SK-N-SH (cell line): ENCODE results near the gene BICD2. TPM values are rescaled to one million over a fixed set of nuclear protein-coding genes. Genes with fewer than 3 reads are reported as not detected.

Source experiments
- CTCF ChIA-PET: fragments of 300-600, 350-600 bp; formaldehyde crosslinking; extraction: SDS; loops from one replicate; lab custom pipeline; 2021; lab: Yijun Ruan, JAX
- POLR2A ChIA-PET: fragments of 350-600 bp; sonication (Branson Sonifier 250); formaldehyde crosslinking; extraction: SDS; loops from one replicate; lab custom pipeline; 2020; ENCODE audit warnings: antibody characterized with exemption, inconsistent platforms; lab: Yijun Ruan, JAX
- DNase-seq: peaks from one replicate; pipeline ENCODE4 v3.0.0; 2012
- H2AFZ ChIP-seq: fragments of 200-600 bp; sonication (generic); 2 replicates; pipeline ENCODE4 v1.8.1; 2016; ENCODE audit warnings: antibody characterized with exemption, mild to moderate bottlenecking, low read depth
- H3F3A ChIP-seq: fragments of 200-600 bp; sonication (generic); replicated peaks from 2 replicates; pipeline ENCODE3; 2016; ENCODE audit warnings: antibody characterized with exemption, mild to moderate bottlenecking; ENCODE audit not compliant: insufficient read depth
- H3K27ac ChIP-seq, 2 experiments: fragments of 200-500 bp in 1 of 2; fragments of 200-600 bp in 1 of 2; sonication (Bioruptor generic) in 1 of 2; sonication (generic), shearing (Covaris generic) in 1 of 2; 2 replicates each; pipeline versions ENCODE4 v1.5.1 to v1.6.1; 2014 to 2016; ENCODE audit warnings: low read depth in 2 of 2, inconsistent platforms in 1 of 2, low read length in 1 of 2, mild to moderate bottlenecking in 1 of 2, mixed read lengths in 1 of 2
- H3K27me3 ChIP-seq: fragments of 200-600 bp; sonication (generic), shearing (Covaris generic); 2 replicates; pipeline ENCODE4 v1.6.1; 2016; ENCODE audit warnings: mixed run types; ENCODE audit not compliant: insufficient read depth
- H3K36me3 ChIP-seq, 2 experiments: fragments of 200-500 bp in 1 of 2; fragments of 200-600 bp in 1 of 2; sonication (Bioruptor generic) in 1 of 2; sonication (generic) in 1 of 2; replicated peaks in 1 of 2; 2 replicates each; pipeline versions ENCODE3 to v1.5.1; 2014 to 2016; ENCODE audit warnings: low read length in 1 of 2, mild to moderate bottlenecking in 1 of 2; ENCODE audit not compliant: insufficient read depth in 2 of 2, control insufficient read depth in 1 of 2
- H3K4me1 ChIP-seq, 2 experiments: fragments of 200-500 bp in 1 of 2; fragments of 200-600 bp in 1 of 2; sonication (Bioruptor generic) in 1 of 2; sonication (generic), shearing (Covaris generic) in 1 of 2; 2 replicates each; pipeline versions ENCODE4 v1.5.1 to v1.6.1; 2014 to 2016; ENCODE audit warnings: low read depth in 1 of 2, low read length in 1 of 2, mixed run types in 1 of 2; ENCODE audit not compliant: insufficient read depth in 2 of 2, control insufficient read depth in 1 of 2
- H3K4me2 ChIP-seq: fragments of 200-600 bp; sonication (generic), shearing (Covaris generic); 2 replicates; pipeline ENCODE4 v1.6.1; 2017; ENCODE audit warnings: mixed run types
- H3K4me3 ChIP-seq, 2 experiments: fragments of 200-500 bp in 1 of 2; fragments of 200-600 bp in 1 of 2; sonication (Bioruptor generic) in 1 of 2; sonication (generic), shearing (Covaris generic) in 1 of 2; 2 replicates each; pipeline versions ENCODE4 v1.5.1 to v1.8.1; 2014 to 2016; ENCODE audit warnings: low read depth in 2 of 2, inconsistent platforms in 1 of 2, low read length in 1 of 2, mild to moderate bottlenecking in 1 of 2, mixed read lengths in 1 of 2, moderate library complexity in 1 of 2
- H3K79me2 ChIP-seq: fragments of 200-600 bp; sonication (generic); 2 replicates; pipeline ENCODE4 v1.8.1; 2017; ENCODE audit warnings: mild to moderate bottlenecking; ENCODE audit not compliant: insufficient read depth
- H3K9ac ChIP-seq: fragments of 200-600 bp; sonication (generic); 2 replicates; pipeline ENCODE4 v1.6.1; 2017; ENCODE audit warnings: mixed run types
- H3K9me2 ChIP-seq: fragments of 200-600 bp; sonication (generic); 2 replicates; pipeline ENCODE4 v1.6.1; 2017; ENCODE audit warnings: mixed run types
- H3K9me3 ChIP-seq: fragments of 200-600 bp; sonication (generic); 2 replicates; pipeline ENCODE4 v1.6.1; 2017; ENCODE audit warnings: mixed run types, mild to moderate bottlenecking, moderate library complexity
- H4K20me1 ChIP-seq: fragments of 200-600 bp; sonication (generic); 2 replicates; pipeline ENCODE4 v1.6.1; 2017; ENCODE audit warnings: mild to moderate bottlenecking, mixed run types; ENCODE audit not compliant: insufficient read depth
- CTCF ChIP-seq: fragments of 200-600 bp; sonication (generic); IDR thresholded peaks from 2 replicates; pipeline ENCODE4 v1.6.1; 2017; ENCODE audit warnings: antibody characterized with exemption, mild to moderate bottlenecking, moderate library complexity
- ELF1 ChIP-seq: IDR thresholded peaks from 2 replicates; pipeline ENCODE4 v1.4.0; 2012
- EP300 ChIP-seq, 2 experiments: IDR thresholded peaks; 2 replicates each; pipeline versions ENCODE4 v1.4.0 to v1.6.1; 2012; ENCODE audit warnings: borderline replicate concordance in 1 of 2, low read depth in 1 of 2, low read length in 1 of 2
- GABPA ChIP-seq: IDR thresholded peaks from 2 replicates; pipeline ENCODE4 v1.4.0; 2012; ENCODE audit warnings: low read depth, mild to moderate bottlenecking
- GATA2 ChIP-seq: sonication (generic); formaldehyde crosslinking; IDR thresholded peaks from 2 replicates; pipeline ENCODE4 v1.5.0; 2020; ENCODE audit warnings: mild to moderate bottlenecking, missing genetic modification reagents
- JUND ChIP-seq: IDR thresholded peaks from 2 replicates; pipeline ENCODE4 v1.4.0; 2012
- MXI1 ChIP-seq: IDR thresholded peaks from 2 replicates; pipeline ENCODE4 v1.6.1; 2012; ENCODE audit warnings: mild to moderate bottlenecking, low read depth, low read length, improper control_type of control experiment
- PBX3 ChIP-seq: IDR thresholded peaks from 2 replicates; pipeline ENCODE4; 2012
- POLR2AphosphoS5 ChIP-seq: IDR thresholded peaks from 2 replicates; pipeline ENCODE4 v1.6.1; 2012; ENCODE audit warnings: low read depth, low read length
- RCOR1 ChIP-seq: fragments of 150-350 bp; IDR thresholded peaks from 2 replicates; pipeline ENCODE4 v1.6.1; 2017; ENCODE audit warnings: antibody characterized with exemption, low read length
- SMC3 ChIP-seq: IDR thresholded peaks from 2 replicates; pipeline ENCODE4 v1.6.1; 2012; ENCODE audit warnings: low read depth, low read length, improper control_type of control experiment
- TAF1 ChIP-seq: IDR thresholded peaks from 2 replicates; pipeline ENCODE4 v1.6.1; 2012; ENCODE audit warnings: low read depth, mild to moderate bottlenecking, low read length, moderate library complexity, borderline replicate concordance
- TCF12 ChIP-seq: IDR thresholded peaks from 2 replicates; pipeline ENCODE4 v1.4.0; 2012
- WGBS: methylation state at CpG from one replicate; pipeline ENCODE4 v1.1.6; 2017; ENCODE audit warnings: low lambda C conversion rate; 5-methylcytosine and 5-hydroxymethylcytosine counted together
- polyA plus RNA-seq, 3 experiments: library from polyadenylated mRNA; depleted of rRNA; stranded (reverse); fragments of >200 nt; gene quantifications; 2 replicates each; pipeline ENCODE4 v1.2.3, GENCODE V29; 2012
- TF ChIP-seq, protein P1 (sequence below): fragments of 150-350 bp; IDR thresholded peaks from 2 replicates; pipeline ENCODE4 v1.6.1; 2017; ENCODE audit warnings: antibody characterized with exemption, low read length, low read depth, borderline replicate concordance
- TF ChIP-seq, protein P2 (sequence below): IDR thresholded peaks from 2 replicates; pipeline ENCODE4 v1.4.0; 2012; ENCODE audit warnings: low read depth, borderline replicate concordance

Gene BICD2
- polyA plus RNA-seq, 1 of the 3 experiments (the other 2 are of a cell fraction): 19.6 TPM

DNA sequence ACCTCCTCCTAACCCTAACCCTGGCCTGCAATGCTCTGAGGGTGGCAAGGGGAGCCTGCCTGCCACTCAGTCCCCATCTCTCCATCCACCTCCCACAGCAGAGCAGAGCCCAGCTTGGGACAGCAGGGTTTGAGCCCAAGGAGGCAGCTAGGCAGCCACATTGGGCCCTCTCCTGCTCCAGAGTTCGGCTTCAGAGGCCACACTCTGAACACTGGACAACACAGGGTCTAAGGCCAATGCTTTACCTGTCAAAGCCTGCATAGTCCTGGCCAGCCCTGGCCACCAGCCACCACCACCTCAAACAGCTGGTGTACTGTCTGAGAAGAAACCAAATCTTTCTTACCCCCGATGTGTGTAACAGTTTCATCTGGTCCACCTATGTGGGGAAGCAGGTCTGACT, 5.2 kb downstream of the BICD2 start:
- H4K20me1 ChIP-seq: peaks cover 54% of the 10 kb centered on the region
- no peak overlapping the region for H3K4me2 ChIP-seq
- H3K27me3 ChIP-seq: no peaks in the 10 kb centered on the region
- POLR2A ChIA-PET: no interaction called here
- H3K4me1 ChIP-seq: peaks cover 9 to 41% of the 10 kb centered on the region in 2 experiments; a peak in 2 of 4 replicates
- DNase-seq: no peak
- no peaks in the 10 kb centered on the region for H3F3A ChIP-seq
- WGBS: 76% methylated on average over 2 of the region's 2 CpGs
- H3K9me3 ChIP-seq: no peaks in the 10 kb centered on the region
- H3K27ac ChIP-seq: no peak overlapping the region
- H3K79me2 ChIP-seq: peaks cover 99% of the 10 kb centered on the region
- no peaks in the 10 kb centered on the region for H3K9me2 ChIP-seq
- H3K36me3 ChIP-seq: peaks cover 0 to 5% of the 10 kb centered on the region in 2 experiments
- H2AFZ ChIP-seq: no peak overlapping the region
- H3K9ac ChIP-seq: no peak overlapping the region
- no peak for TF ChIP-seq GATA2 (CRISPR knock-in tag)
- TF ChIP-seq POLR2AphosphoS5: no peak
- TF ChIP-seq, protein P1, sequence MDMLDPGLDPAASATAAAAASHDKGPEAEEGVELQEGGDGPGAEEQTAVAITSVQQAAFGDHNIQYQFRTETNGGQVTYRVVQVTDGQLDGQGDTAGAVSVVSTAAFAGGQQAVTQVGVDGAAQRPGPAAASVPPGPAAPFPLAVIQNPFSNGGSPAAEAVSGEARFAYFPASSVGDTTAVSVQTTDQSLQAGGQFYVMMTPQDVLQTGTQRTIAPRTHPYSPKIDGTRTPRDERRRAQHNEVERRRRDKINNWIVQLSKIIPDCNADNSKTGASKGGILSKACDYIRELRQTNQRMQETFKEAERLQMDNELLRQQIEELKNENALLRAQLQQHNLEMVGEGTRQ: no peak
- no peak for TF ChIP-seq RCOR1
- TF ChIP-seq TCF12: no peak
- TF ChIP-seq TAF1: no peak
- no peak for TF ChIP-seq MXI1
- TF ChIP-seq ELF1: no peak
- TF ChIP-seq JUND: no peak
- TF ChIP-seq EP300 (IDR thresholded peaks at IDR 0.05; ENCODE audit: borderline replicate concordance in 1 of 2, low read depth in 1 of 2, low read length in 1 of 2): no peak
- no peak for TF ChIP-seq PBX3
- TF ChIP-seq, protein P2, sequence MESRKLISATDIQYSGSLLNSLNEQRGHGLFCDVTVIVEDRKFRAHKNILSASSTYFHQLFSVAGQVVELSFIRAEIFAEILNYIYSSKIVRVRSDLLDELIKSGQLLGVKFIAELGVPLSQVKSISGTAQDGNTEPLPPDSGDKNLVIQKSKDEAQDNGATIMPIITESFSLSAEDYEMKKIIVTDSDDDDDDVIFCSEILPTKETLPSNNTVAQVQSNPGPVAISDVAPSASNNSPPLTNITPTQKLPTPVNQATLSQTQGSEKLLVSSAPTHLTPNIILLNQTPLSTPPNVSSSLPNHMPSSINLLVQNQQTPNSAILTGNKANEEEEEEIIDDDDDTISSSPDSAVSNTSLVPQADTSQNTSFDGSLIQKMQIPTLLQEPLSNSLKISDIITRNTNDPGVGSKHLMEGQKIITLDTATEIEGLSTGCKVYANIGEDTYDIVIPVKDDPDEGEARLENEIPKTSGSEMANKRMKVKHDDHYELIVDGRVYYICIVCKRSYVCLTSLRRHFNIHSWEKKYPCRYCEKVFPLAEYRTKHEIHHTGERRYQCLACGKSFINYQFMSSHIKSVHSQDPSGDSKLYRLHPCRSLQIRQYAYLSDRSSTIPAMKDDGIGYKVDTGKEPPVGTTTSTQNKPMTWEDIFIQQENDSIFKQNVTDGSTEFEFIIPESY: no peak
- no peak for TF ChIP-seq CTCF
- TF ChIP-seq GABPA: no peak
- no peak for TF ChIP-seq SMC3
- H3K4me3 ChIP-seq: no peak overlapping the region
- CTCF ChIA-PET: interaction anchor here (1.3 kb wide), 1 partner anchor 42 kb away, joined by 6 read pairs; no protein-coding TSS in a partner anchor
